ENCODE measurements around the gene NFKBIE.

The NFKBIE gene

GRCh38 chr6:44272529-44272928 is 7.2 kb upstream of the NFKBIE start:
- DNase-seq: no peak

GRCh38 chr6:44271914-44272313 is 6.6 kb upstream of the NFKBIE start:
- DNase-seq: no peak

GRCh38 chr6:44271406-44271723 is 6.0 kb upstream of the NFKBIE start:
- no peak for DNase-seq

DNA sequence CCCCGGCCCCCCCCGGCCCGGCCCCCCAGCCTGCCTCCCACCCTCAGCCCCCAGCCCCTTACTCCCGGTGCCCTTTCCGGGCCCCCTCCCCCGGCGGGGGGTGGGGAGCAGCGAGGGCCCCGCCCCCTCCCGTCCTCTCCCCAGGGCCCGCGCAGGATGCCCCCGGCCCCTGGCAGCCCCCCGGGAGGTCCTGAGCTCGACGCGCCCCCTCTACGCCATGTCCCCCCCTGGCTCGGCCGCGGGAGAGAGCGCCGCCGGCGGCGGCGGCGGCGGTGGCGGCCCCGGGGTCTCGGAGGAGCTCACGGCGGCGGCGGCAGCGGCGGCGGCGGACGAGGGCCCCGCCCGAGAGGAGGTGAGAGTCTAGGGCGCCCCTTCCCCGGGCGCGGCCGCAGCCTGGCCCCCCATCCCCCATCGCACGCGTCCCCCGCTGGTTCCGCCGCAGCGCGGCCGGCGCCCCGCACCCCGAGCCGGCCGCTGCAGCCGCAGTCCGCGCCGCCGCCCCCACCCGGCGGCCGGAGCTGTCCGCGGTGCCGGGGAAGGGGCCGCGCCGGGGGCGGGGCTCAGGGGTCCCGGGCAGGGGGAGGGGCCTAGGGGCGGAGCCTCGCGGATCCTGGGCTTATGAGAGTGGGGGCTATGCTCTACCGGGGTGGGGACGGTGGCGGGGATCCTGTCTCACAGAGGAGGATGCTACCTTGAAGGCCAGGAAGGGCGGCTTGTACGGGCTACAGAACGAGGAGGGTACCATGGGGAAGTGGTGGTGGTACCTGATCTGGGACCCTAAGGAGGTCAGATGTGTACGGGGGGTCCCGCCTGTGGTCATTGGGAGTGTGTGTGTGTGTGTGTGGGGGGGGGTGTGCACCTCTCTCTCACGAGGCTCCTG is 5.4 kb upstream of the NFKBIE start:
- no peak for DNase-seq

DNA sequence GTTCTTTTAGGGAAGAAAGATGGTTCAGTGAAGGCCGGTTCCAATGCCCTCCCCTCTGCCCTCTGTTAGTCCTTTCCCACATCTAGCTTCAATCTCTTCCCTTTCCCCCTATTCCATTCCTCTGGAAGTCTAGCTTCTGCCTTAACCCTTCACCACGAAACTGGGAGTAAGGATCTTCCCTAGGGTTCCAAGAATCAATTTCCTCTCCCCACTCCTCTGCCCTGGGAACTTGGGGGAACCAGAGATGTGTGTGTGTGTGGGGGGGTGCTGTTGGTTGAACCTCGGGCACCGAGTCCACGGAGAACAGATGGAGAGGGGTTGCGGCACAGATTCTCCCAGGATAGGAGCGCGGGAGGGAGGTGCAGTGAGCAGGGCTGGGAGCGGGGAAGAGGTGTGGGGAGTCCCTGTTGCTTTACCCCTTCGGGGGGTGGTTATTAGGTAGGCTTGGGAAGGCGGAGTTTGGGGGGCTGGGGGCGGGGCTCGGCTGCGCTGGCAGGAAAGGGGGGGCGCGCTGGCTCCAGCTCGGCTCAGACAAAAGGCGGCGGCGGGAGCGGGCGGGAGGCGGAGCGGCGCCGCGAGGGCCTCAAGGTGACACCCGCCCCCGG is 4.7 kb upstream of the NFKBIE start, which contains the start of gene TMEM151B:
TSS of gene TMEM151B (plus strand) at position 530 of the 605 bp plus-strand sequence. CDS start 293 bp downstream, outside the sequence.
- no peak for DNase-seq

- DNase-seq: no peak
These were observed 4.0 kb upstream of the NFKBIE start for GRCh38 chr6:44269178-44269920.

GRCh38 chr6:44268095-44268628 is 2.8 kb upstream of the NFKBIE start:
- peak; percentile 69 to 71 for DNase-seq

- no peak for DNase-seq
These were observed 1.9 kb upstream of the NFKBIE start for GRCh38 chr6:44267252-44267651.

DNA sequence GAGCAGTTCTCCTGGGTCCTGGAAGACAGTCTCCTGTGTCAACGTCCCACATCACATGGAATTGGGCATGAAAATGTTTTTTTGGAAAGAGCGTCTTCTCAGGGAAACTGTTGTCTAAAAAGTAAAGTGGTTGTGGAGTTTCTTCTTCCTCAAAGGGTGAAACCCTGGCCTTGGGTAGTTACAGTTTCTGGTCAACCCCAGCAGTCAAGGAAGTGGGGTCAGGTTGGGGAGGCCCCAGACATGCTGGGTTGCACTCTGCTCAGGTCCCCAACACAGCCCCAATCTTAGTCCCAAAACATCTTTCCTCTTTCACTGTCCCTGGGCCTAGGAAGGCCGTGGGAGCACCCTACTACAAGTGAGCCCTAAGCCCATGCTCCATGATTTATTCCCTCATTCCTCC is 996 bp upstream of the NFKBIE start:
- DNase-seq: no peak

GRCh38 chr6:44265722-44266233 is 427 bp upstream of the NFKBIE start:
- DNase-seq: no peak

DNA sequence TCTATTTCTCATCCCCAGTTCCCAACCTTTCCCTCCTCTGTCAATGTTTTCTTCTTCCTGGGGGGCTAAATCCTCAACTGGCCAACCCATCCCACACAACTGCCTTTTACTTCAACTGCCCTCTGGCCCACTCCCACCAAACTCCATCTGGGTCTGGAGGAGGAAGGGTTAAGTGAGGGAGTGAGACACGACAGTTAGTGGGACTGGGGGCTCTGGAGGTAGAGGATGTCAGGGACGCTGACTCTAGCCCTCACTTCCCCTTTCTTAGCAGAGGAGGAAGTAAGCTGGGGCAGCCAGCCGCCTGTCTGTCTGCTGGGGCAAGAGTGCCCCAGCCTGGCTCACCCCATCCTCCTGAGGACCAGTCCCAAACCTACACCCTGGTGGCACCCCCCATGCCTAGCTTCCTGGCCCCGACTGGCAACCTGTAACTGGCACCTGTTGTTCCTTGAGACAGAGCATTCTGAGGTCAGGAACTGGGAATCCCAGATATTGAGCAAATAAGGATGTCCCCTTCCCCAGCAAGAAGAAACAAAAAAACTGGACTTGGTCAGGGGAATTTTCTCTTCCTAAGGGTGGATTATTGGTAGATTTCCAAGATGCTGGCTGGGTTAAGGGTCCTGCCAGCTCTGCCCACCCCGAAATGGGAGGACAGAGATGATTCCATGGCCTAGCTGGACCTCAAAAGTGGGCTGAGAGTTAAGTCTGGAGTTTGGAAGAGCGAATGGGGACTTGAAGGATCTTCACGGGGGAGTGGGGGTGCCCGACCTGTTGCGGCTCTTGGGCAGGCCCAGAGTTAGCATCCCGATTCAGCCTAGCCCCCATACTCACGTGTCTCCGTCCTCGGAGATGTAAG is 971 bp downstream of the NFKBIE start:
- peak in 1 of 2 donors; percentile 53 for DNase-seq

DNA sequence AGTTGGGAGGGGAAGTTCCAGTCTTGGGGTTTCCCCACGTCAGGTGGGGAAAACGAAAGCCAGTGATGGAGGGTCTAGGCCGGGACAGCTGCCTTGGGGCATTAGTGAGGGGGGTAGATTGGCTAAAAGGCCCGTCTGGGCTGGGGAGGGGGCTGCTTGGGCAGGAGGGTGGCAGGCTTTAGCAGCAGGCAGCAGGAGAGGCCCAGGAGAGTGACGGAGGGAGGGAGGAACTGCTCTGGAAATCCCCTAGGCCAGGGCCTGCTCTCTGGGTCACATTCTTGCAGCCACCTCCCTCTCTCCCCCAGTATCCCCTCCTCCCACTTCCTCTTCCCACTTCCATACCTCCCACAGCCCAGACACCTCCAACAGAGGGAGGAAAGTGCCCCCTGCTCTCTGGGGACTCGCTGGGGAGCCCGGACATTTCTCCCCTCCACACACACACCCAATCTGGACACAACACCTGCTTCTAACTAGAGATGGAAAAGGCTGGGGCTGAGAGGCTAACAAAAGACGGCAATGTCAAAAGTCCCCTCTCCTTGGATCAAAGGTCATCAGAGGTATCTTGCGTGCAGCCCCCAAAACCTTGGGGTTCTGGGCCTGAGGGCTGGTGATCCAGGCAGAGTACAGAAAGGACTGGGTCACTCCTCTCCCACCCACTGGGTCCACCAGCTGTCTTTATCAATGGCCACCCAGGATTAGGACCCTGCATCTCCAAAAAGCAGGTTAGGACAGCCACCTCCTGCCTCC is 1.8 kb downstream of the NFKBIE start:
- DNase-seq: peak in 1 of 2 donors; percentile 49

DNA sequence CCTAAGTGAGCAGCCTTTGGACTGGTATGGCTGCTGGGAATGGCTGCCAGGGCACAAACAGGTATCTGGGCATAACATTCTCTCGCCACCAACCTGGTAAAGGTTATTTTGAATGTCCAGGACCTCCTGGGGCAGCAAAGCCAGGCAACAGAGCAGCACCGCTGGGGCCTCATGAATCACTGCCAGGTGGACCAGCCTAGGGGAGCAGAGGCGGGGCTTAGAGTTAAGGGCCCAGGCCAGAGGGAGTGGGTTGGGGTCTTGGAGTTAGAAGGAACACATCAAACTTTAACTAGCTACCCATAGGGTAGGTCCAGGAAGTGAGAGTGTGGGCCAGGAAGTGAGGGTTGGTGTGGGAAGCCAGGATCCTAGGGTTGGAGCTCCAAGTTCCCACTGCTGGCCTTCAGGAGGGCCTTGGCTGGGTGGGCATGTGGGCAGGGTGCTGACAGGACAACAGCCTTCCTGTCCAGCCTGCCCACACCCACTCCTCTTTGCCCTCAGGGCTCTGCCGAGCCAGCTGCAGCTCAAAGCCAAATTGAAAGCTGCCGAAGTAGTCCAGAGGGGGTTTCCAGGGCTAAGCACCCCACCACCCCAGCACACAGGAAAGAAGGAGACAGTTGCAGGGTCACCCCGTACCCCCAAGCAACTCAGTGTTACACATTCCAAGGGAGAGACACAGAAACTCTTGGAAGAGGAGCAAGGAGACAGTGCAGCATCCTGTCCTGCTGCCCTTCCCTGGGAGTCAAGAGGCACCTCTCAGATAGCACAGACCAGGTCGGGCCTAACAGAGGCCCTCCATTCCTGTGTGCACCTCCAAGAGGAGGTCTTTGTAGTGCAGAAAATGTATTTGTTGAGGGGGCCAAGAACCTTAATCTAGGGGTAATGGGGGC is 2.6 kb downstream of the NFKBIE start:
- no peak for DNase-seq

DNA sequence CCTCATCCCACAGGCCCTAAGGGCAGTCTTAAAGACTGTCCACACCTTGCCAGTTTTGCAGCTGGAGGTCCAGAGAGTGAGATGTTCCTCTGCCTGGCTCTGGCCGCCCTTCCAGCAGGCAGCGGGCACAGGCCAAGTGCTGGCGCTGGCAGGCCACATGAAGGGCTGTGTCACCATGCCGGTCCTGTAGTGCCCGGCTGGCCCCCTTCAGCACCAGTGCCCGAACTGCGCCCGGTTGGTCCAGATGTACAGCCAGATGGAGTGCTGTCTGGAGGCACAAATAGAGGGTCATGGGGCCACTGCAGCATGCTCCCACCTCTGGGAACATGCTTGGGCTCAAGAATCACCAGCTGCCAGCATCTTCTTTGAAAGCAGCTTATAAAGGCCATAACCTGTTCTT is 3.8 kb downstream of the NFKBIE start:
- DNase-seq: no peak

DNA sequence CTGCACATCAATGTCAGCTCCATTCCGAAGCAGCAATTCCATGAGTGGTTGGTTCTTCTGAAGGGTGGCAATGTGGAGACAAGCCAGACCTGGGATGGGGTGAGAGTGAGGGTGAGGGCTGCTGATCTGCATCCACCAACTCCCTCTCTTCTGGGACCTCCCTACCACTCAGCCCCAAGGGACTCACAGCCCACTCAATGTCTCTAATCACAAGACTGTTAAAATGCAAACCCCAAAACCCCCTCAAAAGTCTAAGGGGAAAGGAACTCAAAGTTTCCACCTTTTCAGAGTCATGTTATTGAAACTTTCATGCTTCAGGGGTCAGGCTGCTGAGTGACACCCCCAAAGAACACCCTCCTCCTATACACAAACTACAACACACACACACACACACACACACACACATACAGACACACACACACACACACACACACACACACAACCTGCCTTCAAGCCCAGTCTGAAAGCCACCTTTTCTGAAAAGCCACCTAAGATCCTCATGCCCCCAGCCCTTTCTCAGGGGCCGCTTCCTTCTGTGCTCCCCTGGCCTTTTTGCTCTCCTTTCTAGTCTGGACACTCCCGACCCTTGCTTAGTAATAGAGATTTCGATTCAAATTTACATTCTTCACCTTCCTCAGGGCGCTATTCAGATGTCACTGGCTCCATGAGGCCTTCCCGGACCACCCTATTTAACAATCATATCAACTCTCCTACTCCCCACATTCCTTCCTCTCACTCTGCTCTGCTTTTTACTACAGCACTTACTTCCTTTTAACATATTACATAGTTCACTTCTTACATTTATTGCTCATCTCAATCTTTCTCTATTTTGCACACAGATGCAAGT is 4.7 kb downstream of the NFKBIE start:
- DNase-seq: no peak

- no peak for DNase-seq
These were observed 5.3 kb downstream of the NFKBIE start for GRCh38 chr6:44260011-44260410.

GRCh38 chr6:44258921-44259320 is 6.4 kb downstream of the NFKBIE start:
- DNase-seq: no peak

GRCh38 chr6:44258325-44258863 is 7.0 kb downstream of the NFKBIE start:
- no peak for DNase-seq

GRCh38 chr6:44257753-44258324 is 7.5 kb downstream of the NFKBIE start:
- no peak for DNase-seq

Data from stimulated activated CD4-positive, alpha-beta T cell treated with anti-CD3 and anti-CD28 coated beads, Interleukin-2, amount 100 ng/mL, for 24 hours (primary cell).